ENCODE results near the gene ANKRD42. TPM values are rescaled to one million over a fixed set of nuclear protein-coding genes. Genes with fewer than 3 reads are reported as not detected.

The ANKRD42 gene
- total RNA-seq, 1 experiment from 2014 or later = 8.6 TPM

GRCh38 chr11:83272627-83273026 lies 79.1 kb downstream of the ANKRD42 start:
- Mint-ChIP-seq H3K27me3 (ENCODE audit: insufficient read depth, unreplicated experiment) (no peaks in the 10 kb centered on the region), H3K4me3 (ENCODE audit: unreplicated experiment) (no peak overlapping the region), H3K36me3 (ENCODE audit: insufficient read depth, unreplicated experiment) (peaks cover 77% of the 10 kb centered on the region), H3K9me3 (ENCODE audit: unreplicated experiment) (no peaks in the 10 kb centered on the region), H3K4me1 (ENCODE audit: insufficient read depth, unreplicated experiment) (peaks cover 5% of the 10 kb centered on the region), H3K27ac (ENCODE audit: low read depth, unreplicated experiment) (no peak overlapping the region)
- POLR2A ChIA-PET = interaction anchor here (0.7 to 2.4 kb wide), 2 partner anchors 12 to 13 kb away, joined by 4 to 10 read pairs; partner anchors contain the start of gene CCDC90B
- intact Hi-C loops (cut with micrococcal nuclease) = no loop called here
- no TSS peak for BruUV-seq (replicated peaks)
- DNase-seq (ENCODE audit: unreplicated experiment) = no peak
- TF ChIP-seq CTCF (IDR thresholded peaks at IDR 0.05; ENCODE audit: unreplicated experiment) = no peak
- CTCF ChIA-PET = interaction anchor here (0.7 kb wide), 1 partner anchor 59 kb away, joined by 3 read pairs; no protein-coding TSS in a partner anchor

- peaks cover 83% of the 10 kb centered on the region for H3K36me3 Mint-ChIP-seq (ENCODE audit: insufficient read depth, unreplicated experiment)
- ChIA-PET POLR2A (interaction anchor here (1.4 to 2.6 kb wide), 2 partner anchors 9 to 119 kb away, joined by 4 to 13 read pairs; partner anchors contain the start of genes CCDC90B and PCF11), CTCF (interaction anchor here (0.6 to 2.6 kb wide), 6 partner anchors 9 to 559 kb away, joined by 3 to 10 read pairs (median 4); no protein-coding TSS in a partner anchor)
- DNase-seq (ENCODE audit: unreplicated experiment) = no peak
- no peaks in the 10 kb centered on the region for H3K27me3 Mint-ChIP-seq (ENCODE audit: insufficient read depth, unreplicated experiment)
- TF ChIP-seq CTCF (IDR thresholded peaks at IDR 0.05; ENCODE audit: unreplicated experiment) = no peak
- intact Hi-C loops (cut with micrococcal nuclease) = no loop called here
- no TSS peak for BruUV-seq (replicated peaks)
- peaks cover 9% of the 10 kb centered on the region for H3K4me1 Mint-ChIP-seq (ENCODE audit: insufficient read depth, unreplicated experiment)
- no peaks in the 10 kb centered on the region for H3K9me3 Mint-ChIP-seq (ENCODE audit: unreplicated experiment)
- peak overlapping the region; percentile 19 for H3K27ac Mint-ChIP-seq (ENCODE audit: low read depth, unreplicated experiment)
- no peak overlapping the region for H3K4me3 Mint-ChIP-seq (ENCODE audit: unreplicated experiment)
Observed at GRCh38 chr11:83275888-83276641, 82.6 kb downstream of the ANKRD42 start.

GRCh38 chr11:83278351-83278750 lies 84.8 kb downstream of the ANKRD42 start:
- TF ChIP-seq CTCF (IDR thresholded peaks at IDR 0.05; ENCODE audit: unreplicated experiment) = no peak
- no peaks in the 10 kb centered on the region for H3K27me3 Mint-ChIP-seq (ENCODE audit: insufficient read depth, unreplicated experiment)
- H3K4me1 Mint-ChIP-seq (ENCODE audit: insufficient read depth, unreplicated experiment) = peaks cover 18% of the 10 kb centered on the region
- DNase-seq (ENCODE audit: unreplicated experiment) = no peak
- peaks cover 61% of the 10 kb centered on the region for H3K36me3 Mint-ChIP-seq (ENCODE audit: insufficient read depth, unreplicated experiment)
- no peaks in the 10 kb centered on the region for H3K9me3 Mint-ChIP-seq (ENCODE audit: unreplicated experiment)
- ChIA-PET POLR2A (interaction anchor here (0.6 to 0.7 kb wide), 2 partner anchors 35 to 85 kb away, joined by 3 read pairs; partner anchors contain the start of gene ANKRD42), CTCF (interaction anchor here (0.6 to 2.6 kb wide), 3 partner anchors 28 to 867 kb away, joined by 3 to 10 read pairs (median 3); no protein-coding TSS in a partner anchor)
- no peak overlapping the region for H3K4me3 Mint-ChIP-seq (ENCODE audit: unreplicated experiment)
- no peak overlapping the region for H3K27ac Mint-ChIP-seq (ENCODE audit: low read depth, unreplicated experiment)
- intact Hi-C loops (cut with micrococcal nuclease) = no loop called here
- no TSS peak for BruUV-seq (replicated peaks)

- CTCF ChIA-PET = interaction anchor here (0.6 to 5.0 kb wide), 2 partner anchors 12 to 536 kb away, joined by 3 to 22 read pairs; no protein-coding TSS in a partner anchor
- intact Hi-C loops (cut with micrococcal nuclease) = loop anchor here (10.0 kb wide), 1 partner anchor 125 kb away; the partner anchor contains the start of gene PCF11
- peaks cover 18% of the 10 kb centered on the region for H3K4me1 Mint-ChIP-seq (ENCODE audit: insufficient read depth, unreplicated experiment)
- H3K27ac Mint-ChIP-seq (ENCODE audit: low read depth, unreplicated experiment) = no peak overlapping the region
- H3K36me3 Mint-ChIP-seq (ENCODE audit: insufficient read depth, unreplicated experiment) = peaks cover 47% of the 10 kb centered on the region
- BruUV-seq (replicated peaks) = no TSS peak
- POLR2A ChIA-PET = interaction anchor here (0.6 to 0.7 kb wide), 2 partner anchors 77 to 407 kb away, joined by 3 to 4 read pairs; no protein-coding TSS in a partner anchor
- no peaks in the 10 kb centered on the region for H3K9me3 Mint-ChIP-seq (ENCODE audit: unreplicated experiment)
- H3K27me3 Mint-ChIP-seq (ENCODE audit: insufficient read depth, unreplicated experiment) = no peaks in the 10 kb centered on the region
- TF ChIP-seq CTCF (IDR thresholded peaks at IDR 0.05; ENCODE audit: unreplicated experiment) = no peak
- no peak for DNase-seq (ENCODE audit: unreplicated experiment)
- H3K4me3 Mint-ChIP-seq (ENCODE audit: unreplicated experiment) = no peak overlapping the region
Observed at GRCh38 chr11:83280256-83280655, 86.7 kb downstream of the ANKRD42 start.

Measured in MCF 10A (cell line).